IPS-15b (cell line): ENCODE data around the gene TRIM63.

Experiments used
- H3K27me3 ChIP-seq: one replicate; pipeline ENCODE4 v1.6.1; 2013; ENCODE audit warnings: low read length; ENCODE audit not compliant: control insufficient read depth, insufficient read depth
- H3K36me3 ChIP-seq: one replicate; pipeline ENCODE4 v1.6.1; 2013; ENCODE audit warnings: low read length; ENCODE audit not compliant: control insufficient read depth, insufficient read depth
- H3K4me1 ChIP-seq: one replicate; pipeline ENCODE4 v1.6.1; 2013; ENCODE audit warnings: mild to moderate bottlenecking, low read length; ENCODE audit not compliant: control insufficient read depth, insufficient read depth
- H3K4me3 ChIP-seq: one replicate; pipeline ENCODE4 v1.5.1; 2013; ENCODE audit warnings: low read depth, low read length
- H3K9ac ChIP-seq: one replicate; pipeline ENCODE4 v1.6.1; 2013; ENCODE audit warnings: low read depth, mild to moderate bottlenecking, low read length
- H3K9me3 ChIP-seq: one replicate; pipeline ENCODE4 v1.6.1; 2013; ENCODE audit warnings: mild to moderate bottlenecking, low read length; ENCODE audit not compliant: control insufficient read depth, insufficient read depth

Gene TRIM63

DNA sequence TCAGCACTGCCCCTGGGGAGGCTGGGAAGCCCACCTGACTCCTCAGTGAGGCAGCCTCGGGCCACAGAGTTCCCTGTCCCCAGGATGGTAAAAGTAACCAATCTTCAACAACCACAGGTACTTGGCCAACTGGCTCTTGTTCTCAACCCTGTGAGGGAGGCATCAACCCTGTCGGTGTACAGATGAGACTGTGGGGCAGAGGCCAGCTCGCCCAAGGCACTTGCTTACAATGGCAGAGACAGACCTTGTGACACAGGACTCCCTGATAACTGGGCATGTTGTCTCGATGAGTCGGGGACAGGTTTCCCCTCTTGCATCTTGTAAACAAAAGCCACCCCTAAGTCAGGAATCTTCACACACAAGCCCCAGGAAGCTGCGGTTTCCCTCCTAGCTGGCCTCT is 29.5 kb downstream of the TRIM63 start:
- Histone ChIP-seq H3K9me3 (no peaks in the 10 kb centered on the region), H3K4me3 (no peak overlapping the region), H3K4me1 (peaks cover 3% of the 10 kb centered on the region), H3K27me3 (peaks cover 42% of the 10 kb centered on the region), H3K9ac (no peak overlapping the region), H3K36me3 (no peaks in the 10 kb centered on the region)

DNA sequence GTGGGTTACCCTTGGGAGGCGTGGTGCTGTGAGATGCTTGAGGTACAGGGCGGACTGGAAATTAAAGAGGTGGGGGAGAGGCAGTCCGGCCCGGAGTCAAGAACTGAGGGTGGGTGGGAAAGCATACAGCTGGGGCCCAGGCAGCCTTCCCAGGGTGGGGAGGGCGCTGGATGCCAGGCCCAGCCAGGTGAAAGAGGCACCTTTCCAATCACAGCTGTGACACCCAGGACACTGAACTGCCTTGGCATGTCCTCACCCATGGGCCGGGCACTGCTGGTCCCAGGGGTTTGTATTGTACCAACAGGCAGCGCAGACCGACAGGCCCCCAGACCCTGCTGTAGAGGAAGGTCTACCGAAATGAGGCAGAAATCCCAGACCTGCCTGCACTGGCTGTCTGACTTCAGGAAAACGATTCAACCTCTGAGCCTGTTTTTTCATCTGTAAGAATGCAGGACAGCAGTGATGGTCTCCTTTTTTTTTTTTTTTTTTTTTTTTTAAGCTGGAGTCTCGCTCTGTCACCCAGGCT is 30.6 kb downstream of the TRIM63 start:
- Histone ChIP-seq H3K9me3 (no peaks in the 10 kb centered on the region), H3K9ac (no peak overlapping the region), H3K4me1 (peaks cover 3% of the 10 kb centered on the region), H3K27me3 (peaks cover 38% of the 10 kb centered on the region), H3K36me3 (no peaks in the 10 kb centered on the region), H3K4me3 (no peak overlapping the region)

DNA sequence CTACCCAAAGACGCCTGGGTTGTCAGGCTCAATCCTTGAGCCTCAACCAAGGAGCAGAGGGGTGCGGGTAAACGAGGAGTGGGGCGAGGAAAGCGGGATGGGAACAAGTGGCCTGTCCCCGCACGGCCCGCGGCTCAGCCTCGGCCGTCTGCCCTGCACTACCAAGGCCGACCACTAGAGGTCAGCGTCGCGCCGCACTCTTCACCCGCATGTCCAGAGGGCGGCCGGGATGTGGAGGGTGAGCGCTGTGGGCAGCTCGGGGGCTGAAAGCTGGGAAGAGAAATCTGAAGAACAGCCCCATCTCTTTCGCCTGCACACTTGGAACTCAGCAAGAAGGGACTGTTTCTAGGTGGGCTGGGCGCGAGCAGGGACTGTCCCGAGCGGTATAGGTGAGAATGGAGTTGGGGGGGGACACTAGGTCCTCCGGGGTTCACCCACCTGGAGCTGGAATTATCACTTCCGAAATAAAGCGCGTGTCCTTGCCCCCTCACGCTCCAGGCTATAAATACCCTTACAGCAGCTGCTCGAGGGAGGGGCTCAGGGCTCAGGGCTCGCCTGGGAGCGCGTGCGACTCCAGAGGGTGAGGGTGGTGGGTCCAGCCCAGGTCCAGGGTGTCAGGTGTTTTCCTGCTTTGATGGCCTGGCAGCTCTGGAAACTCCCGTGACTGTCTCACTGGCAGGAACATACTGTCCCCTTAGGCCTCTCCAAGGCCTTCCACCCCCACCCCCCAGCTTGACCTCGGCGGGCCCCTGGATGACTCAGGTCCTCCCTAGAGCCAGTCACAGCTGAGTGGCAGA is 31.3 kb downstream of the TRIM63 start:
- Histone ChIP-seq H3K4me1 (peaks cover 3% of the 10 kb centered on the region), H3K27me3 (peaks cover 34% of the 10 kb centered on the region), H3K9ac (no peak overlapping the region), H3K4me3 (peak overlapping the region; percentile 88), H3K9me3 (no peaks in the 10 kb centered on the region), H3K36me3 (no peaks in the 10 kb centered on the region)

GRCh38 chr1:26035203-26035958 is 32.0 kb downstream of the TRIM63 start:
- no peaks in the 10 kb centered on the region for H3K9me3 ChIP-seq
- peaks cover 34% of the 10 kb centered on the region for H3K27me3 ChIP-seq
- peak overlapping the region; percentile 88 for H3K4me3 ChIP-seq
- no peaks in the 10 kb centered on the region for H3K36me3 ChIP-seq
- peak overlapping the region; percentile 54 for H3K9ac ChIP-seq
- H3K4me1 ChIP-seq: peaks cover 3% of the 10 kb centered on the region

GRCh38 chr1:26034504-26035202 is 32.8 kb downstream of the TRIM63 start:
- Histone ChIP-seq H3K4me1 (peaks cover 3% of the 10 kb centered on the region), H3K9me3 (no peaks in the 10 kb centered on the region), H3K9ac (peak overlapping the region; percentile 54), H3K27me3 (peaks cover 34% of the 10 kb centered on the region), H3K4me3 (peak overlapping the region; percentile 88), H3K36me3 (no peaks in the 10 kb centered on the region)

- Histone ChIP-seq H3K9me3 (no peaks in the 10 kb centered on the region), H3K27me3 (peaks cover 30% of the 10 kb centered on the region), H3K4me1 (peaks cover 3% of the 10 kb centered on the region), H3K4me3 (no peak overlapping the region), H3K9ac (no peak overlapping the region), H3K36me3 (no peaks in the 10 kb centered on the region)
These were observed 34.6 kb downstream of the TRIM63 start for GRCh38 chr1:26032656-26033357.

DNA sequence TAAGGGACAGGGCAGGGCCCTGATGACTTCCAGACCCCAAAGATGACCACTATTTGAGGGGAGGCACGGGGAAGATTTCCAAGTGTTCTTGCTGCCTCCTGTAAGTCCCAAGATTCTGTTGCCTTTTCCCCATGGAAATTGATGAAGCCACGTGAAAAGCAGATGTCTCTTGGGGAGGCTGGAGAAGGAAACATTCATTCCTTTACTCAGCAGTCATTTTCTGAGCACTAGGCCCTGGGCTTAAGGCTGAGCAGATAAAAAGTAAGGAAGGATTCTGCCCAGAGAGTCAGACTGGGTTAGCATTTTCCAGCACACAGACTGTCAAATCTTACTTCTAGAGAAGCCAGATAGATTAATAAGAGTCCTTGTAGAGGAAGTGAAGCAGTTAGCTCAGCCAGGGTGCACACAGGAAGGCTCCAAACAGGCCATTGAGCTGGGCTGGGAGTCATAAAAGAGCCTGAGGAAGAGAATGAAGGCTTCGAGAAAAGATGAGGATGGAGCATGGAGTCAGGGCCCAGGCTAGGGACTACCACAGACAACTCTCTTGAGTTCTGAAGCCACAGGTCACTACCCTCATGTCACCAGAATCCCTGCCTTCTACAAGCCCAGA is 35.7 kb downstream of the TRIM63 start:
- H3K4me3 ChIP-seq: no peak overlapping the region
- H3K36me3 ChIP-seq: no peaks in the 10 kb centered on the region
- no peak overlapping the region for H3K9ac ChIP-seq
- peaks cover 3% of the 10 kb centered on the region for H3K4me1 ChIP-seq
- H3K9me3 ChIP-seq: no peaks in the 10 kb centered on the region
- peaks cover 27% of the 10 kb centered on the region for H3K27me3 ChIP-seq

GRCh38 chr1:26031196-26031595 is 36.2 kb downstream of the TRIM63 start:
- Histone ChIP-seq H3K4me1 (peaks cover 3% of the 10 kb centered on the region), H3K36me3 (no peaks in the 10 kb centered on the region), H3K9ac (no peak overlapping the region), H3K27me3 (peaks cover 22% of the 10 kb centered on the region), H3K4me3 (no peak overlapping the region), H3K9me3 (no peaks in the 10 kb centered on the region)

DNA sequence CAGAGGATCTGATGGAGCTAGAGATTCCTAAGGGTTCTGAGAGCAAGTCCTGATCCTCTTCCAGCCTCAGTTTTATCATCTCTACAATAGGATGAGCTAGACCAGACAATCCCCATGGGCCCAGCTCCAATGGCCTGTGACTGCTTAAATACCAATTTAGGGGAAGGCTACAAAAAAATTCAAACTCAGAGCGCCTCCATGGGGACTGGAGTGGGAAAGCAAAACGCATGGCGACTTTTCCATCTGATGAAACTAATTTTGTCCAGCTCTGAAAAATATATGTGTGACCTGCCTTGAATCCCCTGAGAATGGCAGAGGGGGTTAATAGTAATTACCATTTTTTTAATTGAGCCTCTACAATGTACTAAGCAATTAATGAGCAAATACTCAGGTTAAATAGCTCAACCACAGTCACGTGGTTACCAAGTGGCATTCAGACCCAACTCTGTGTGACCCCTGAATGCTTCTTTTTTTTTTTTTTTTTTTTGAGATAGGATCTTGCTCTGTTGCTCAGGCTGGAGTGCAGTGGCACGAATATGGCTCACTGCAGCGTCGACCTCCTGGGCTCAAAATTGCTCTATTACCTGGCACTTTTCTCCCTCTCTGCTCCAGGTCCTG is 37.5 kb downstream of the TRIM63 start:
- Histone ChIP-seq H3K4me3 (no peak overlapping the region), H3K27me3 (peaks cover 20% of the 10 kb centered on the region), H3K9ac (no peak overlapping the region), H3K9me3 (no peaks in the 10 kb centered on the region), H3K36me3 (no peaks in the 10 kb centered on the region), H3K4me1 (peaks cover 3% of the 10 kb centered on the region)

- Histone ChIP-seq H3K4me3 (no peak overlapping the region), H3K4me1 (no peaks in the 10 kb centered on the region), H3K36me3 (no peaks in the 10 kb centered on the region), H3K9ac (no peak overlapping the region), H3K27me3 (peaks cover 13% of the 10 kb centered on the region), H3K9me3 (no peaks in the 10 kb centered on the region)
These were observed 38.2 kb downstream of the TRIM63 start for GRCh38 chr1:26029054-26029863.
